ENCODE measurements around the gene RBFOX2.

DNA sequence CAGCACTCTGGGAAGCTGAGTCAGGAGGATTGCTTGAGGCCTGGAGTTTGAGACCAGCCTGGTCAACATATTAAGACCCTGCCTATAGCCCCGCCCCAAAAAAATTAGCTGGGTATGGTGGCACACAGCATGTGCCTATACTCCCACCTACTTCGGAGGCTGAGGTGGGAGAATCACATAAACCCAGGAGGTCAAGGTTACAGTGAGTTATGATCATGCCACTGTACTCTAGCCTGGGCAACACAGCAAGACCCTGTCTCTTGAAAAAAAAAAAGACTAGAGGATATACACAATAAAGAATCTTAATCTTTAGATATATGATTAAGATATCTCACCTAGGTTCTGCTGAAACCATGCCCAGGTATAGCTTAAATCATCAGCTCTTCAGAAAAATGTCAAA is 174.3 kb downstream of the RBFOX2 start:
- TF ChIP-seq, protein P1, sequence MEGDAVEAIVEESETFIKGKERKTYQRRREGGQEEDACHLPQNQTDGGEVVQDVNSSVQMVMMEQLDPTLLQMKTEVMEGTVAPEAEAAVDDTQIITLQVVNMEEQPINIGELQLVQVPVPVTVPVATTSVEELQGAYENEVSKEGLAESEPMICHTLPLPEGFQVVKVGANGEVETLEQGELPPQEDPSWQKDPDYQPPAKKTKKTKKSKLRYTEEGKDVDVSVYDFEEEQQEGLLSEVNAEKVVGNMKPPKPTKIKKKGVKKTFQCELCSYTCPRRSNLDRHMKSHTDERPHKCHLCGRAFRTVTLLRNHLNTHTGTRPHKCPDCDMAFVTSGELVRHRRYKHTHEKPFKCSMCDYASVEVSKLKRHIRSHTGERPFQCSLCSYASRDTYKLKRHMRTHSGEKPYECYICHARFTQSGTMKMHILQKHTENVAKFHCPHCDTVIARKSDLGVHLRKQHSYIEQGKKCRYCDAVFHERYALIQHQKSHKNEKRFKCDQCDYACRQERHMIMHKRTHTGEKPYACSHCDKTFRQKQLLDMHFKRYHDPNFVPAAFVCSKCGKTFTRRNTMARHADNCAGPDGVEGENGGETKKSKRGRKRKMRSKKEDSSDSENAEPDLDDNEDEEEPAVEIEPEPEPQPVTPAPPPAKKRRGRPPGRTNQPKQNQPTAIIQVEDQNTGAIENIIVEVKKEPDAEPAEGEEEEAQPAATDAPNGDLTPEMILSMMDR (IDR thresholded peaks at IDR 0.05), result no peak
- no peak for TF ChIP-seq POLR2A (IDR thresholded peaks at IDR 0.05)
- no peak for TF ChIP-seq EP300 (IDR thresholded peaks at IDR 0.05)

Data from tibial nerve (tissue), 4 donors.